ENCODE data around the gene SNPH. TPM values are rescaled to one million over a fixed set of nuclear protein-coding genes. Genes with fewer than 3 reads are reported as not detected.

The SNPH gene
- total and polyA plus RNA-seq, 2 of the 4 experiments (the other 2 are of a cell fraction): 3.1 to 4.5 TPM

- no peak overlapping the region for H3K23ac ChIP-seq (ENCODE audit: low read depth, low read length)
- H4K20me1 ChIP-seq (ENCODE audit: insufficient read depth, low read length): peaks cover 3% of the 10 kb centered on the region; the same call in 1 of the 2 replicates
- peak overlapping the region; percentile 82; the same call in 1 of the 2 replicates for H2BK120ac ChIP-seq (ENCODE audit: low read depth, low read length)
- H3K4ac ChIP-seq (ENCODE audit: low read depth, low read length): peak overlapping the region; percentile 74; the same call in 1 of the 2 replicates
- intact Hi-C loops (cut with micrococcal nuclease): no loop called here
- H3K27me3 ChIP-seq (ENCODE audit: control insufficient read depth, insufficient read depth, low read length): no peaks in the 10 kb centered on the region
- no peak overlapping the region; the same call in 1 of the 2 replicates for H3K14ac ChIP-seq (replicated peaks; ENCODE audit: low read depth, low read length)
- H2BK20ac ChIP-seq (ENCODE audit: low read depth, low read length): no peak overlapping the region
- H3K4me1 ChIP-seq (ENCODE audit: control insufficient read depth, insufficient read depth, low read length): peaks cover 3% of the 10 kb centered on the region
- no peak overlapping the region for H4K8ac ChIP-seq (ENCODE audit: low read depth in 2 of 2, low read length in 2 of 2)
- ChIA-PET POLR2A (ENCODE audit: unreplicated experiment) (no interaction called here), CTCF (interaction anchor here (0.6 to 1.1 kb wide), 3 partner anchors 28 to 193 kb away, joined by 3 to 5 read pairs (median 4); no protein-coding TSS in a partner anchor)
- peak overlapping the region; percentile 23 for H2BK5ac ChIP-seq (ENCODE audit: low read depth, low read length, poor library complexity, severe bottlenecking)
- H3K27ac ChIP-seq (ENCODE audit: insufficient read depth, low read length): no peak overlapping the region
- H3K4me3 ChIP-seq (ENCODE audit: insufficient read depth, low read depth, low read length): no peak overlapping the region
- H3K18ac ChIP-seq (ENCODE audit: low read depth, low read length): no peak overlapping the region
- H3K9me3 ChIP-seq (ENCODE audit: control insufficient read depth, insufficient read depth, low read length): no peaks in the 10 kb centered on the region
- in situ Hi-C loops (cut with MboI; ENCODE audit: low sequenced_read_pairs): no loop called here
- WGBS, 2 experiments (ENCODE audit: extremely low coverage in 2 of 2, insufficient read length in 1 of 2): no CpG with 5 or more reads among the region's 2 CpGs
- H4K5ac ChIP-seq (ENCODE audit: low read depth, low read length): no peak overlapping the region
- H2AK9ac ChIP-seq (replicated peaks; ENCODE audit: low read depth, low read length, poor library complexity): no peak overlapping the region
- dilution Hi-C loops (cut with HindIII; ENCODE audit: low sequenced_read_pairs, unreplicated experiment): no loop called here
- BruUV-seq (replicated peaks): no TSS peak
- peaks cover 5% of the 10 kb centered on the region; the same call in 1 of the 2 replicates for H3K9me1 ChIP-seq (ENCODE audit: insufficient read depth, low read length)
- no peak overlapping the region for H2BK15ac ChIP-seq (ENCODE audit: low read depth, low read length)
- TF ChIP-seq MAFK (IDR thresholded peaks at IDR 0.05; ENCODE audit: low read depth, low read length) (peak; percentile 24; the same call in 1 of the 2 replicates), MAZ (IDR thresholded peaks at IDR 0.05; ENCODE audit: borderline replicate concordance, low read depth, low read length) (peak; percentile 19; the same call in 1 of the 2 replicates), MXI1 (IDR thresholded peaks at IDR 0.05; ENCODE audit: borderline replicate concordance, low read depth, low read length) (no peak)
- no peak overlapping the region for H3K56ac ChIP-seq (ENCODE audit: extremely low read depth, insufficient read depth, low read length)
- peak; percentile 93 for DNase-seq
- H3K4me2 ChIP-seq (ENCODE audit: low read depth, low read length): no peak overlapping the region
- ATAC-seq (ENCODE audit: low read depth): peak; percentile 98
- no peak overlapping the region for H2AK5ac ChIP-seq (ENCODE audit: low read depth, low read length)
- no peak overlapping the region for H3K9ac ChIP-seq (ENCODE audit: low read depth, low read length)
- H3K79me1 ChIP-seq (ENCODE audit: low read depth in 1 of 2, low read length in 2 of 2): no peaks in the 10 kb centered on the region
- H4K91ac ChIP-seq (ENCODE audit: insufficient read depth, low read depth, low read length): no peak overlapping the region
- no peak overlapping the region for H2AFZ ChIP-seq (replicated peaks; ENCODE audit: low read length, poor library complexity)
- H3K36me3 ChIP-seq (ENCODE audit: control insufficient read depth, insufficient read depth, low read length): no peaks in the 10 kb centered on the region
Measured at GRCh38 chr20:1242530-1242929, 23.6 kb upstream of the SNPH start.

Measured in IMR-90 (cell line).